Uterus (tissue), 2 donors: ENCODE measurements around the gene OTOG.

ENCODE experiments used
- CTCF ChIP-seq, 4 experiments: fragments of 200-600 bp in 2 of 4; fragments of 450-650 bp in 2 of 4; sonication (generic) in 2 of 4; IDR thresholded peaks; one replicate each; pipeline ENCODE4 v1.5.1; 2016 to 2019; ENCODE audit warnings: antibody characterized with exemption in 4 of 4, mild to moderate bottlenecking in 2 of 4, moderate library complexity in 1 of 4
- POLR2A ChIP-seq, 2 donors: fragments of 450-650 bp; IDR thresholded peaks; one replicate each; pipeline ENCODE4 v1.6.1; 2016; ENCODE audit warnings: antibody characterized with exemption in 2 of 2, mild to moderate bottlenecking in 1 of 2, moderate library complexity in 1 of 2

- TF ChIP-seq CTCF (IDR thresholded peaks at IDR 0.05), result no peak
- TF ChIP-seq POLR2A (IDR thresholded peaks at IDR 0.05), result no peak
These were observed 31.9 kb downstream of the OTOG start for GRCh38 chr11:17578958-17579357.
